Activated naive CD4-positive, alpha-beta T cell (primary cell): ENCODE measurements around the gene KLK11.

Experiments
- DNase-seq, 4 experiments: peaks; one replicate each; lab custom pipeline; 2025; lab: John Stamatoyannopoulos, UW

The KLK11 gene, protein sequence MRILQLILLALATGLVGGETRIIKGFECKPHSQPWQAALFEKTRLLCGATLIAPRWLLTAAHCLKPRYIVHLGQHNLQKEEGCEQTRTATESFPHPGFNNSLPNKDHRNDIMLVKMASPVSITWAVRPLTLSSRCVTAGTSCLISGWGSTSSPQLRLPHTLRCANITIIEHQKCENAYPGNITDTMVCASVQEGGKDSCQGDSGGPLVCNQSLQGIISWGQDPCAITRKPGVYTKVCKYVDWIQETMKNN

DNA sequence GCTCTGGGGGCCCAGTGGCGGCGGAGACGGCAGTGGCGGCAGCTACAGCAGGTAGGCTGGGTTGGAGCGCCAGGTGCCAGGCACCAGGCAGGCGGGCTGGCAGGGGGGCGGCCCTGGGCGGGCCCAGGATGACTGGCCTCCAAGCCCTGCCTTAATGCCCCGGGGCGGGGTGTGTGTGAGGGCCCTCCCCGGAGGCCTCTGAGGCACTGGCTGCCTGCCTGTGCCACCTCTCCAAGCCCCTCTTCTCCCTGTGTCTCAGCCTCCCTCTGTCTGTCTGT, at the start of gene KLK11:
KLK11 (minus strand) TSS at position 63 of the 278 bp plus-strand sequence. CDS start 985 bp downstream, outside the sequence.
- DNase-seq, result no peak

DNA sequence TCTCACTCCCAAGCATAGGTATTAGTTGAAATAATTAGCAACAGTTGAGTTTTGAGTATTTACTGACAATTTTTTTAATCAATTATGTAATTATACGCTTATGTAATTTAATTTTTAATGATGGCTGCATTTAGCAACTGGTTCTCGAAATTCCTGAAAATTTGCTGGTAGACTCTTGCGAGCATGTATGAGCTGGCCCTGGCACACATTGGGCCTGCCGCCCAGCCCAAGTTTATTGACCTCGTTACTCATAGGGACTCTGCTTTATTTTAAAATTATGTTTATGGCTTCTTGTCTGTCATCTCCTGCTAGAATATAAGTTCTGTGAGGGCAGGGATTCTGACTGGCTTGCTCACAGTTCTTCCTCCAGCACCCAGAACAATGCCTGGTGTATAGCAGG, 49.6 kb upstream of the KLK11 start:
- no peak for DNase-seq

DNA sequence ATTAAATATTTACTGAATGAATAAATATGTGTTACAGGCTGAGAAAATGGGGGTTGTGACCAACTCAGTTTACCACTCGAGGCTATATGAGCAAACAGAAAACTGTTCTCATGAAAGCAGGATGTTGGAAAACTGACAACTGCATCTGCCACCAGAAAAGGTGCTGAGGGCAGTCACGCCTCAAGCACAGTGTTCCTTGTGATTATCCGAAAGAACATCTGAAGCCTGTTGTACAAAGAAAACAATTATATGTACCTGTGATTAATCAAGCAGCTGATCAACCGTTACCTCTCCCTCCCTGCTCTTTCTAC, 44.6 kb upstream of the KLK11 start:
- DNase-seq, result no peak

DNA sequence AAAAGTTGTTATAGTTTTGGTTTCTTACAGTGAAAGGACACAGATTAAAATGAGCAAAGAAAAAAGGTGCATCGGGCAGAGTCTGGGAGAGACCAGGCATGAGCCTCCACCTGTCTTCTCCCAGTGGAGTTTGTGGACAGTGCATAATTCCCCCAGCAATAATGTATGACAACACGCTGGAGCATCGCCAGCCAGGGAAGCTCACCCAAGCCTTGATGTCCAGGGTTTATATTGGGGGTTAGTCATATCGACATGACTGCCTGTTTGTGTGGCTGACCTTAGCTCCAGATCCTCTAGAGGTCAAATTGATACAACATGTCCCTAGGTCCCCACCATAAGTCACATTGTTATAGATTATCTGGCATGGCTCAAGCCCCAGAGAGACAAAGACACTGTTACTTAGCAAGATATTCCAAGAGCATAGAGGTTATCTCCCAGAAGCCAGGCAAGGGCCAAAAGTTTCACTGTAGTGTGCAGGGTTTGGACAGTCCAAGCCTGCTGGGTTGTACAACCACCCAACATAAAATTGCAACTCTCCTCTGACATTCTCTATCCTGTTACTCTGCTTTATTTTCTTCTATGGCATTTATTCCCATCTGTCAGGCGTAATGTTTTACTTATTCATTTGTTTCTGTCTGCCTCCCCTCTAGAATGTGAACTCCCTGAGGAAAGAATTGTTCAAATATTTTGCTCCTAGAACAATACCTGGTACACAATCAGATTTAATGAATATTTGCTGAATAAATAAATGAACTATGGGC, 44.1 kb upstream of the KLK11 start:
- DNase-seq, result no peak

DNA sequence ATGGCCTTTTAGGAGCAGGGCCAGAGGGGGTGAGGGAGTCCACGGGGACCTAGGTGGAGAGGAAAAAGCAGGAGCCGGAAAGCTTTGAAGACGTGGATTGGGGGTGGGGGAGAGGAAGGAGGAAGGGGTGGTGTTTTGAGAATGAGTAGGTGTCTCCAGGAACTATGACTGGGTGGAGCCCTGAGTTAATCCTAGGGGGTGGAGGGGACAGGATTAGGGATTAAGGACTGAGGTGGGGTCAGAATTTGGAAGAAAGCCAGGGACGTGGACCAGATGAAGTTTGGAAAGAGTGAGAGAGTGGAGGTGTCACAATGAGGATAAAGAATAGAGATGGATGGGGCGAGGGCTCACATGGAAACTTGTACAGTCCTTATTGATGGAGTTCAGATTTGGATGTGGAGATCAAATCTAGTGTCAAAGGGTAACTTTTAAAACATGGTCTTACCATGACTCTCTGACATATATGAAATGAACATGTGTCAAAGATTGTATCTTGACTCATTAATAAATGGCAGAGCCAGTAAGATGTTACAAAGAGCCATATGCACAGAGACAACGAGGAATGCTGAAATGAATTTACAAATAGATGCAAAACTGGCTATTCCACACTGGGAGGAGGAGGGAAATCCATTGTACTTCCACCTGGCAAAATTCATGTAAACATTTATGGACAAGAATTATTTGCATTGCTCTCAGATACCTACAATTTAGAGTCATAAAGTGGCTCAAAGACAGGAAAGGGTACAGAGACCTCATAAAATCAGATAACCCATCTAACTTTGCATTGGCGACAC, 40.2 kb upstream of the KLK11 start:
- DNase-seq, result no peak

DNA sequence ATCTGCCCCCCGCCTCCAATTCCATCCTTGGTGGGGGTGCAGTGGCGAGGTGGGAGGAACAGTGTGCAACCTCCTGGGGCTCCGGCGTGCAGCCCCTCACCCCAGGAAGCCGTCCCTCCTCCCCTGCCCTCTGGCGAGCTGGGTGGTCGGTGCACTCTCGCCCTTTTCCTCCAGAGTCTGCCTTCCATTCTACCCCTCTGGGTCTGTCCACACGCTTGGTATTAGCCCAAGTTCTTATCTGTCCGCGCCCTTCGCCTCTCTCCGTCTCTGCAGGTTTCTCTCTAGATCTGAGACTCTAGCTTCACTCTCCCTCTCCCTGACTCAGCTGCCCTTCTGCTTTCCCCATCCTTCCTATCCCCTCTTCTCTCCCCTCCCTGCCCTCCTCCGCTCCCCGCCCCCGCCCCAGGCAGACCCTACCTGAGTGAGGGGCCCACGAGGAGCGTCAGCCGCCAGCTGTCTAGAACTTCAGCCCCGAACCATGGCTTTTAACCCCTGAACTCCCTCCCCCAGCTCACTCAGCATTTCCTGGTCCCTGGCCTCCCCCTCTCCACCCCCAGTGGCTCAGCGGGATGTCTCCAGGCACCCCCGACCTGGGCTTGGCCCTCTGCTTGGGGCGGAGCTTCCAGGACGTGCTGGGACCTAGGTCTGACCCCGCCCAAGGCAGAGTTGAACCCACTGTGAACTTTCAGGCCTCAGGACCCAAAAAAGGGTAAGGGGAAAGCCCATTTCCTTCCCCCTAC, 39.0 kb upstream of the KLK11 start:
- no peak for DNase-seq

DNA sequence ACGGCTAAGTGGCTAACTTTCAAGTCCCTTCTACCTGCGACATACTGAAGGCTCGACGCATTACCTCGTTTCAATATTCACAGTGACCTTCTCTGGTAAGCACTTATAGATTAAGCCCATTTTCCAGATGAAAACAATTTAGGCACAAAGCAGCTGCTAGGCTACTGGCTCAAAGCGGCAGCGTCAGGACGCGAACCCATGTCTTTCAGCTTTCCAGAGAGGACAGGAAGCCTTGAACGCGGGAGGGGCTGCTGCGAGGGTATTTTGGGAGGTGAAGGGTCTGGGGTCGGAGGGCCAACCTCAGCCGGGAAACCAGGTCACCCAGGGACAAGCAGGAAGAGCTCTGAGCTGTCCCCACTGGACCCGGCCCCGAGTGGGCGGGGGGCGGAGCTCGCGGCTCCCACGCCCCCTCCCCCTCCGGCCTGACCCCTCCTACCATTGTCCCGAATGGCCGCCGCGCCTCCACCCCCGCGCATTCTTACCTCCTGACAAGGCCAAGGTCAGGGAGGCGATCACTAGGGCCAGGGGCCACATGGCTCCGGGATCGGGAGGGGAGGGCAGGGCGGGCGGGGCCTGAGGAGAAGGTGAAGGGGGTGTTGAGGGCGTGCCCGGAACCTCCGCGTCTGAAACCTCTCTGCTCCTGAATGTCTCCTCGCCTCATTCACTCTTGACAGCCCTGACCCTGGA, 38.3 kb upstream of the KLK11 start, which contains the start of gene KLK13:
KLK13 (minus strand) TSS at position 559 of the 687 bp plus-strand sequence; CDS start at position 534, 25 bp downstream.
- DNase-seq, result no peak

DNA sequence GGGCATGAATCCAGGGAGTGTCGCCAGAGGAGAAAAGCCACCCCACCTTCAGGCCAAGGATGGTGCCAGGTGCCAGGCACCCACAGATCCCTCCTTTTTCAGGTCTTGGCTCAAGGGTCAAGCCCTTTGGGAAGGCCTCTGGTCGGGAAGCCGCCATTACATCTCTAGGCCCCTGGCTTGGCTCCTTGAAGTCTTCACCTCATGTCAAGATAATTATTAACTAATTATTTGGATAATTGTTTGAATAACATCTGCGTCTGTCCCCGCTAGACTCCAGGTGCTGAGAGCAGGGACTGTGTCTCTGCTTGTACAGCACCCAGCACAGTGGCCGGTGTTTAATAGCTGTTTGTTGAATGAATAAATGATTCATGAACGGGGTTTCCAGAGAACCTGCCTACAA, 37.2 kb upstream of the KLK11 start:
- no peak for DNase-seq

DNA sequence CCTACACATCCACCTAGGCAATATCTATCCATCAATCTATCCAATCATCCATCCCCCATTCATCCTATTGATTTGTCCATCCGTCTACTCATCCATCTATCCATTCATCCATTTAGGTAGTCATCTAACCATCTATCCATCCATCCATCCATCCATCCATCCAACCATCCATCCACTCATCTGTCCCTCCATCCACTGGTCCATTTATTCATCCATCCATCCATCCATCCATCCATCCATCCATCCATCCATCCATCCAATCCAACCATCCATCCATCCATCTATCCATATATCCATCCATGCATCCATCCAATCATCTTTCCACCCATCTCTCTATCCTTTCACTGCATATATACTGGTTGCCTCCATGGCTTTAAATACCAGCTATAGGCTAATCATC, 34.6 kb upstream of the KLK11 start:
- DNase-seq, result no peak

DNA sequence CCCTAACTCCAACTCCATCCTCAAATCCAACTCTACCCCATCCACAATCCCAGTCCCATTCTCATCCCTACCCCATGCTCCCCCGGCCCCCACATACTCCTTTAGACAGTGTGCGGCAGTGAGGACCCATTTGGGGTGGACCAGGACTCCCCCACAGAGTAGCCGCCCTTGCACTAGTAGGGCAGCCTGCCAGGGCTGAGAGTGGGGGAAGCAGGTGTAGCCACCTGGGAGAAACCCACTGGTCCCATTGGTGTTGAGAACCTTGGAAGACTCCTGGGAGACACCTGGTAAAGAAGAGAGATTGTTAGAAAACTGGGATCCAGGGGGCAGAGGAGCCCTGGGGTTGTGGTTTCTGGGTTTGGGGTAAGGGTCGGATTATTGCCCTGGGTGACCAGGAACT, 33.9 kb upstream of the KLK11 start:
- DNase-seq, result no peak

DNA sequence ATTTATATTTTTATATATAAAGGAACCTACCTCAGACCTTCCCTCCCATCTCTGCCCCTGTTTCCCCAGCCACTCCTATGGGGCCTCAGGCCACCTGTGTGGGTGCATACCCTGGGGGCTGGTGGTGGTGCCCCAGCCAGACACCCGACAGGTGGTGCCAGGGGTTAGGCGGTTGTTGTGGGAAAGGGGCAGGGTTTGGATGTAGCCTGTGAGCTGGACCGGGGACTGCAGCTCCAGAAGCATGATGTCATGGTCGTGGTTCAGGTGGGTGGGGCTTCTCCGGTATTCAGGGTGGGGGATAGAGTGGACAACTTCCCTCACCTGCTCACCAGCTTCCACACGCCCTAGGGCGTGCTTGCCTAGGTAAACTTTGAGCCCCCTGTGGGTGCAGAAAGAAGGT, 33.3 kb upstream of the KLK11 start:
- no peak for DNase-seq

DNA sequence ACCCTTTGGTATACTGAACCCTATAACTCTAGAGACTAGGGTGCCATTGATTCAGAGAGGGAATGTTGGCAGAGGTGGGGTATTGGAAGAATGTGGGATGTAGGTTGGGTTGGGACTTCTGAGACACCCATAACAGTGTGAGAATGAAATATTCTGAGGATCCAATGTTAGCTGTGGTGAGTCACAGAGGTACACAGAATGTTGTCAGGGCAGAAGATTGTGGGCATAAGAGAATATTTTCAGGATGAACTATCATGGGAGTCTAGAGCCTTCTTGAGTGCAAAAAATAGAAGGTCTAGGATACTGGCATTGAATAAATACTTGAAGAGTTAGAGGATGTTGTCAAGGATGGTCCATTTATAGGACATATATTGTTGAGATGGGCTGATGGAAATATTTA, 29.4 kb upstream of the KLK11 start:
- no peak for DNase-seq

DNA sequence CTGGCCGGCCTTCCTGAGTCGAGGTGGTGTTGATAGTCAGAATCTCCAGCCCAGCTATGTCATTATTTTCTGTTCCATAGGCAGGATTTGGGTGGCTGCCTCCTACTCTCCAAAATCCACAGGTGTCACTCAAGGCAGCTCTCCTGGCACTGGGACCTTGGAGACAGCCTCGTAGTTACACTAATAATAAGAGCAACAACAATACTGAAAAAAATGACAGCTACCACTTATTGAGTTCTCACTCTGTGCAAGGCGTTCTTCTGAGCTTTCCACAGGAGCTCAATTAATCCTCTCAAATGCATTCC, 20.6 kb upstream of the KLK11 start:
- no peak for DNase-seq

DNA sequence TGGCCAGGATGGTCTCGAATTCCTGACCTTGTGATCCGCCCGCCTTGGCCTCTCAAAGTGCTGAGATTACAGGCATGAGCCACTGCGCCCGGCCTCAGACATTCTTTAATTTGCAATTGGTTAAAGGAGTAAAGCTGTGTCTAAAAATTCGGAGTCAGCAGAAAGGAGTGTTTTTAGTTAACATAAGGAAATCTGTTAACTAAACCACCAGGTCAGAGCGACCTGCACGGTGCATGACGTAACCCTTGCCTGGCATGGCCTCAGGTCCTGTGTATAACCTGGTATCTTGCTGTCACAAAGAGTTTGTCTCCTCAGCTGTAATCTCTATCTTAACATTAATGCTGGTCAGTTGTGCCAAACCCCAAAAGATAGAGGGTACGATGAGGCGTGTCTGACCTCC, 17.9 kb upstream of the KLK11 start:
- DNase-seq, result no peak

DNA sequence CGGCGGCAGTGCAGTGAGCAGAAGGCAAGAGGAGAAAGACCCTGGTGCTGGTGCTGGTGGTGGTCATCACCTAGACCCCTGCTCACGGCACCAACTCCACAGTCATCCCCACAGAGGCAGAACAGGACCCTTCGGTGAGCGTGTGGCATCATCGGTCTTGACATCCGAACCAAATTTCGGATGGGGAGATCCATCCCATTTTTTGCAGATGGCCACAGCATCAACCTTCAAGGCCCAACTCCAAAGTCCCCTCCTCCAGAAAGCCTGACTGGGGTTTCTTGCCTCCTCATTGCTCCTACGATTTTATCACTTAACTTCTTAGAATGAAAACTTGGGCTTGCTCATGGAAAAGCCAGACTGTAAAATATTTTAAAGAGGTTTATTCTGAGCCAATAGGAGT, 17.1 kb upstream of the KLK11 start:
- no peak for DNase-seq

DNA sequence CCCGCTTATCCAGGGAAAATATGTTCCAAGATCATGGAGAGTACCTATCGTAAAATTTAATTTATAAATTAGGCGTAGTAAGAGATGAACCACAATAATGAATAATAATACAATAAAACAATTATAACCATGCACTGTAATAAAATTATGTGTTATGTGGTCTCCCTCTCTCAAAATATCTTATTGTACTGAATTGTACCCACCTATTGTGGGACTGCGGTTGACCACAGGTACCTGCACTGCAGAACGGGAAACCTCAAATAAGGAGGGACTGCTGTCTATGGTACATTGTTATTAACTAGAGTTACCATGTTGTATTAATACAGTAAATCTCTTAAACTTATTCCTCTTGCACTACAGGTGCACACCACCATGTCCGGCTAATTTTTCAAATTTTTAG, 13.7 kb upstream of the KLK11 start:
- no peak for DNase-seq

DNA sequence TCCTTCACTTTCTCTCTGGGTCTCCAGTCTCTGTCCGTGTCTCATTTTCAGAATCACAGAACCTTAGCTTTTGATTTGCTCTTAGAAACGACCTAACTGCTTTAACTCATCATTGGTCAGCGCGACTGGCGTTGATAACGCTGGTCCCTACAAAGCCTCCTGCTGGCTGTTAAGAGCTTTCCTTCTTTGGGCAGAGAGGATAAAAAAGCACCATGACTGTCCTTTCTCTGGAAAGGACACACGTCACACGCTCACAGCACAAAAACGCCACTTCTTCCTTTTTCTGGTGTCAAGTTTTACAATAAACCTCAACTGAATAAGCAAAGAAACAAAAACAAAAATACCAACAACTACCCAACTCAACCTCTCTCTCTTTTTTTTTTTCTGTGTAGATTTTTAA, 10.1 kb upstream of the KLK11 start:
- DNase-seq, result no peak

DNA sequence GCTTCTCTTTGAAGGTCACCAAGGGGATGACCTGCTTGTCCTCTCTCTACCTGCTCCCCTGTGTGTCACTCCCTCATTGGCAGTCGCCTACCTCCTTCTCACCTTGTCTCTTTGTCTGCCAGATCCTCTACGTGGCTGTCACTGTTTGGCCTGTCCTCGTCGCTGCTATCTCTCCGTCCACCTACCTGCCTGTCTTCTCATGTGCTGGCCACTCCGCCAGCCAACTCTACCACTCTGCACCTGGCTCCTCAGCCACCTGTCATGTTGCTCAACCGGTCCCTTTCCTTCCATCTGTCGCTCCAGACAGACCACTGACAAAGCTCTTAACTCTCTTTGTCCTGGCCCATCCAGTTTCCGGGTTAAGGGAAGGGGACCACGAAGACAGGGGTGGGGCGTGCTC, 8.3 kb upstream of the KLK11 start, which contains the start of gene KLK12:
KLK12 (minus strand) TSS at position 299 of the 400 bp plus-strand sequence. CDS start 381 bp downstream, outside the sequence.
- no peak for DNase-seq

DNA sequence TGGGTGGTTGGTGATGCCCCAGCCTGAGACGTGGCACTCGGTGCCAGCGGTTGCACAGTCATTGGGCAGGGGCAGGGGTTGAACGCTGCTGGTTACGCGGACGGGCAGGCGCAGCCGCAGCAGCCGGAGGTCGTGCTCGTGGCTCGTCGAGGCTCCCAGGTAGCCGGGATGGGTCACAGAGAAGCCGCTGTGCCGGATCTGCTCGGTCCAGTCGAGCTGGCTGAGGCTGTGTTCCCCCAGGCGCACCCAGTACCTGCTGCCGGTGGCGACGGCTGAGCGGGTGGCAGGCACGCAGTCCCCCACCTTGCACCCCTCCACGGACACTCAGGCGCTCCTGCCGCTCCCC, 5.4 kb upstream of the KLK11 start:
- DNase-seq, result no peak

DNA sequence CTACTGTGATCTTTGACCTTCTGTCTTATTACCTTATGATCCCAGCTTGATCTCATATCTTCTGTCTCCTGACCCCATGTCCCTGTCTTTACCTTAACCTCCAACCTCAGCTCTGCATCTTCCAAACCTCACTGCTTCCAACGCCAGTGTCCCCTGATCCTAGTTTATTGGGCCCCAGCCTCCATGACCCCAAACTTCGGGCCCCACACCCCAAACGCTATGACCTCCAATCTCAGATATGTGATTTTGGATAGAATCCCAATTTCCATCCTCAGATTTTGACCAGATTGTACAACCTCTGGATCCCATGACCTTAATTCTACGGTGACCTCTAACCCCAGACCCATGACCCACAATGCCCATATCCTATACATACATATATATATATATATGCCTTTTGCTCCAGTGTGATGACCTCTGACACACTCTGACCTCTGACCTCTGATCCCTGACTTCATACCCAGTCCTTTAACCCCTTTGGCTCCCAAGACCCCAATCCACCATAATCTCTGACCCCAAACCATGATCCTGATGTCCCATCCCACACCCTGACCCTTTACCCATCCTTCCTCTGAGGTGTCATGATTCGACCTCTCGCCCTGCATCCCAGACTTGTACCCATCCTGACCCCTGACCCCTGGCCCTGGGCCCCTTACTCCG, 4.9 kb upstream of the KLK11 start:
- DNase-seq, result no peak

DNA sequence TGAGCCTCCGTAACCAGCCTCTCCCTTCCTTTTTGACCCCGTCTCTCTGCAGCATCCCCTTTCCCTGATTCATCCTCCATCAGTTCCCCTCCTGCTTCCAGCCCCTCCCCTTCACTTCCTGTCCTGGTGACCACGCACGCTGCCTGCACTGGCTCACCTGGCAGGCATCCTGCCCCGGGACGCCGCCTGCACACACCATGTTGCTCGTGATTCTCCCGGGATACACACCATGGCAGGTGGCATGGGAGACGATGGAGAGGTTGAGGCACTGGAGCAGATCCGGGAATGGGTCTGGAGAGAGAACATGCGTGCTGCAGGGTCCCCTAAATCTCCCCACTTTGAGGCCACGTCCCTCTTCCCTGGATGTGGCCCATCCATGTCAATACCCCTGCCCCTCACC, 4.2 kb upstream of the KLK11 start:
- DNase-seq, result no peak

DNA sequence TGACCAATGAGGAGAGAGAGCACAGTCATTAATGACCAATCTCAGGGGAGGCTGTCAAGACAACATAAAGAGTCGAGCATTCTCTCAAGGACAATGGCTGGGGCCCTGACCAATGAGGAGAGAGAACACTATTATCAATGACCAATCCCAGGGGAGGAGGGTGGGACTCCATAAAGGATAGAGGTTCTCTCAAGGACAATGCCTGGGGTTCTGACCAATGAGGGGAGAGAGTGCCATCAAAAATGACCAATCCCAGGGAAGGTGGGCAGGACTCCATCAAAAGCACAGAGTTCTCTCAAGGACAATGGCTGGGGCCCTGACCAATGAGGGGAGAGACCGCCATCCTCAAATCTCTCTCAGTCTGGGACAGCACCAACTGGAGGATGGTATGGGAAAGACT, 3.3 kb upstream of the KLK11 start:
- DNase-seq, result no peak
